COLO668 (cell line): Measurements from ENCODE around the gene SLC25A13.

Source experiments
- DNase-seq: peaks from one replicate; lab custom pipeline; 2025; ENCODE audit not compliant: unreplicated experiment; lab: John Stamatoyannopoulos, UW

Gene SLC25A13

DNA sequence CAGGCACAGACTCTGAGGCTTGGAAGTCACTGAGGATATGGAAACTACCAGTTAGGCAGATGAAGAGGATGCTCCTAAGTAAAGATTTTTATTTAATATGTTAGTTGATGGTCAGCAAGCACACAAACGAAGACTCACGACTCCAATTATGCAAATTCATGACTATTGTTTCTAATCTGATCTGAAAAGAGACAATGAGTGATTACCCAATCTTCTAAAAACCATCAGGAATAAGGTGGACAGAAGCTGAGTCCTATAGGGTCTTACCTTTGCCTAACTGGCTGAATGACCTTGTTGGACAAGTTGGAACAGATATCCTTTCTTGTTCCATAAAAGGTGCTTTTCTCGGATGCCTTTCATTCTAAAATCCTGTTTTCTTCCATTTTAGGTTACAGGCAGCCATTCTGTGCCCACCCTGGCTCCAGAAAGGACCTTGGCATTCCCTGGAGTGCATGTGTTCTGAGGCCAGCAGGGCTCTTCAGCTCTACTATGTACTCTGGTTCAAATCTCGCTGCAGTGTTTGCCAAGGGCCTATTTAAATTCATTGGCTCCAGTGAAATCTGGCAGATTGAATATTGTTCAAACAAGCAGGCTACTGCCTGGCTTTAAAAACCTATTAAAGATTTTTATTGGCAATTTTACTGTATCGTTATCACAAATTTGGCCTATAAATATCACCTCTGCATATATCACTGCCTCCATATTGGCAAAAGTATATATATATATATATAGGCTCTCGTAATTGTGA is 77.5 kb downstream of the SLC25A13 start:
- no peak for DNase-seq

DNA sequence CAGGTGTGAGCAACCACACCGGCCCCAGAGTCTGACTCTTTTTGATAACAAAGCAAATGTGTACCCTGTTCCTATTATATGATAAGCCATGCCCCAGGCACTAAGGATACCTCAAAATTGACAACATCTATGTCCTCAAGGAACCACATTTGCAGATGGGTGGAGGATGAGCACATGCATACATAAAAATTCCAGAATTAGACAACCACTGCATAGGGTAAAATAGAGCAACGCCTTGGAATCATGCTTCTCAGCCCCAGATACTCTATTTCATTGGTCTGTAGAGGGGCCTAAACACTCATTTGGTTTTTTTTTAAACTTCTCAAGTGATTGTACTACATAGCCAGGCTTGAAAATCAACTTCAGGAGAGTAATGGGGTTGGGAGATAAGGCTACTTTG is 78.7 kb downstream of the SLC25A13 start:
- no peak for DNase-seq

DNA sequence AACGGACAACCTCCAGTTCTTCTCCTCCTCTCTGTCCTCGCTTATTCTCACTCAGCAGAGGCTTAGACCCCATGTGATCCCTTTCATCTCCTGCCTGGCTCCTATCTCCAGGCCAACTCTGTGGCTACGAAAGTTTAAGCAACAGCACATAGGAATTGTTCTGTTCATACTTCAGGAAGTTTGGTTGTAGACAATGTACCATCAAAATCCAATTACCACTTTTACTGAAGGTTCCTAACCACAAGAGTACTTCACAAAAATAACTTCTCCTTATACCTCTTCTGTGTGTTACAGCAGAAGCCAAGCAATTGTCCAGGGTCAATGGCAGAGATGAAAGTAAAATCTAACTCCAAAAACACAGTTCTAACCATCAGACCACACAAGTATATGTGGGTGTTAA is 80.0 kb downstream of the SLC25A13 start:
- DNase-seq: no peak

DNA sequence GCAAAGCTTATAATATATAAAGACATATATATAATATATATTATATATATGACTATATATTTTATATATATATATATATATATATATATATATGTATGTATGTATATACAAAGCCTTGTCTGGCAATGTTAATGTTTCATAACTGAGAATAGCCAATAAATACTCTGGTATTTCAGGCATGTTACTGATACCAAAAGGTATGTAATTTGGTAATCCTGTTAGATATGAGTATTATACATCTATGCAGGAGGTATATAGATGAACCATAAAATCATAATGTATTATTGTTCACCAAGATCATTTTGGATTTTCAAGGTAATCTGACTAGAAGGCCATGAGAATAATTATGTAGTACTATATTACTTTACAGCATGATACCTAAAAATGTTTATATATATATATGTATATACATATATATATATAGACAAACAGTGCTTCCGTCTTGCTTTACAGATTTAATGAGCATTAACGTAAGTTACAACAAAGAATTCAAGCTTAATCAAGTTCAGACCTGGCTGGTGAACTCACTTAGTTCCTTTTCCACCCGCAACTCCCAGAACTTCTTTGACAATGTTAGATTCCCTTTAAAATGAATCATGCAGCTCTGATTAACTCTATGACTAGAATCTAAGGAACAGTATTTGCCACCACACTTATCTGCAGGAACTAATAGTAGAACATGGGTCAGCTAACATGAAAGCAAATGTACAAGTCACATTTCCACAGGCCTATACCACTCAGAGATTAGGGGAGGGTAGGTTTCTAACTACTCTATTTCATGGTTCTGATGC is 82.7 kb downstream of the SLC25A13 start:
- no peak for DNase-seq

DNA sequence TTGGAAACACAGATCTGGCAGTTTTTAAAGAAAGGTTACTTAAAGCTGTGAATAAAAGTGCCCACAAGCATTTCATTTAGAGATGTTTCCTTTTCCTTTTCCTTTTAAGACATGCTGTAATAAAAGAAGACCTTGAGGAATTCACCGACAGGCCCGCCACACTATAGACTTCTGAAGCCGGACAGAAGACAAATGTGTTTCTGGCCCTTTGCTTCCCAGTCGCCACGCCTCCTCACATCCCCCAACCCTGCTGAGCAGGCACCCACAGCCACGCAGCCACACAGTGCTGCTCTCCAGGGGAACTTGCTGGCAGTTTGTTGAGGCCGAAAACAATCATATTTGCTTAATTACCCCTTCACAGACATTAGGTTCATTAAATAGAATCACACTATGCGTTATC is 83.4 kb downstream of the SLC25A13 start:
- no peak for DNase-seq

DNA sequence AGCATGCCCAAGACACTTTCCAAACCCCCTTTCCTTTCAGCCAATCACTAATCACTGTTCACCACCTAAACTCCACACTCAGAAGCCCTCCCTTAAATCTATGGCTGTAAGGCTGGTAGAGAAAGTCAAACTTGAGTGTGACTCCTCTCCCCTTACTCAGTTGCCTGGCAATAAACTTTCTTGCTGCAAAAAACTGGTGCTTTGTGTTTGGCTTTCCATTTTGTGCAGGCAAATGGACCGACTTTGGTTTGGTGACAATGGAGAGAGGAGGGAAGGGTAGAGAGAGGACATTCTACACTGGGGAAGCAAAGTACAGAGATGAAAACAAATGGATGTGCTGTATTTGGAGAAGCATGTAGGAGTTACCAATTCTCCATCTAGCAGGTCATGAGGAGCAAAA is 84.9 kb downstream of the SLC25A13 start:
- no peak for DNase-seq

DNA sequence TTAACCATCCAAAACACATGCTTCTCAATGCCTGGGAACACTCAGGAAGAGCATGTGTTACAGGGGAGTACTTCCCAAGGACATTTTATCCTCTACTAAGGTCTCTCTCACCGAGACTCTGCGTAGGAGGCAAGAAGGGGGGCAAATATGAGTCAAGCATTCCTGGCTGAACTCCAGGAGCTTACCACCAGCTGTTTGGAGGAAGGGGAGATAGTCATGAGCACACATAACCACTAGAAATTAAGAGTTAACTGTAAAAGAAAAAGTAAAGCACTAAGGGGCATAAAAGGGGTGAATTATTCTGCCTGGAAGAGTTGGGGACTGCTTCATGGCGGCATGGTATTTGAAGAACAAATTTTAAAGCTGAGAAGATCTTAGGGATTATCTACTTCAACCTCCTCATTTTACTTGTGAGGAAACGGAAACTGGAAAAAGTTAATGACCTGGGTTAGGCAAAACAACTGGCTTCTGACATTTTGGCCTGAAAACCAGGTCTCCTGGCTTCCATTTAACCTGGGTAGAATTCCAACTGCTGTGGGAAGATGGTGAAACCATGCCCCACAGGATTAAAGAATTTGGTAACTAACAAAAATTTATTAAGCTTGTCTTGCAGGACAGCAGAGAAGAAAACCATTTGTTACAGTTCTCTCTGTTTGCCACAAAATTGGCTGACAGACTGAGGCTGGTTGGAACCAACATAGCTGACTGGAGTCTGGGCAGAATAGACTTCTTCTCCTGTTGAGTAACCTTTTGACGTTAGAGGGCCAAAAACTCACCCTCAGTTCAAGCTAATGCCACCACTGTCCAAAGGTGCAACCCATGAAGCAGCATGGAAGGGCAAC is 85.5 kb downstream of the SLC25A13 start:
- no peak for DNase-seq

DNA sequence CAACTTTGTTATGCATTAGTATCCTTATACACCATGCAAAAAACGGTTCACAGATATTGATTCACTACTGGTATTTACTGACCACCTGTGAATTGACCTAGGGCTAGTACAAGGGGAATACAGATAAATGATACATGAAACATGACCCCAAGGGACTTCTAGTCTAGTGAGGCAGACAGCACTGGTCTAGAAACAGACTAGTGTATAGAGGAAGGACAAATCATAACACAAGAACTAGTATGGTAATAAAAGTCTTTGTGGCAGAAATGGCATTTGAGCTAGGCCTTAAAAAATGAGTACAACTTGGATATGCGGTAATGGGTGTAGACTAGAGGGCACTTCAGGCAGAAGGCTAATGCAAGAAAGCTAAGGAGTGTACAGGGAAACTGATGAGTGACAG is 86.6 kb downstream of the SLC25A13 start:
- no peak for DNase-seq

DNA sequence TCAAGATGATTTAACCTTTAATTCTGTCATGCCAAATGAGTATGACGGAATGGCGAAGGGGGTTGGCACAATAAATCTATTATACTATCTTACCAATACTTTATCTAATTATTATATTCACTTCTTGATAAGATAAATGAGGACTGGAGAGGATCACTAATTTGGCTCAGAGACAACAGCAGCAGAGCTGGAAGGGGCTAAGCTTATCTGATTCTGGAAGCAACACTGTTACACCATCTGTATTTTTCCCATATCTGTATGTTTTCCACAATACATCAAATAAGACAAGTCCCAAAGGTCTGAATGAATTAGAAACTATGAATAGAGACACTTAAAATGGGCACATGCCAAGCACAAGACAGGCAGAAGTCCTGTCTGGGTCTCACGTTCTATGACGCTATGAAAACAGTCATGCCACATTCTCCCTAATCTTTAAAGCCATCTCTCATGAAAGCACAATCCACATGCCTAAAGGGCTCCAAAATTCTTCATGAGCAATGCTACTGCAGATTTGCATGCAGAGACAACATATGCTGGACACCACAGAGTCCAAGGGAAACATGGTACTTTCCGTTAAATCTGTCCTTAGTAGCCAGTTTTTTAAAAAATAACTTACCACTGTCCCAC is 88.3 kb downstream of the SLC25A13 start:
- no peak for DNase-seq

DNA sequence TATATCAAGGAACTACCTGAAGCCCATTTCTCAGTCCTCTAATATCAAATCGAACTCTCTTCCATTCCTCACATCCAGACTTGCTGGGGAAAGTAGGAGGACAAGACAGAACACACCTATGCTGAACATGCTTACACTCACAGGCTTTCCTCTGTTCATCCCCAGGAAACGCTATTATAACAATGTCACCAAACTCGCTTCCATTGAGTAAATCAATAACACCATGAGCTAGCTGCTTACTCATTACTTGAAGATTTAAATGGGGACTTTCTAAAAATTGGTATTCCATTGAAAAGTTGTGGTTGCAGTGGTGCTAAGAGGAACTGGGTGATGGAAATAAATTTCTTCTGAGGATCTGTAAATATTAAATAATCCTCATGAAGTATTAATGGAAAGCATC is 88.8 kb downstream of the SLC25A13 start:
- no peak for DNase-seq

DNA sequence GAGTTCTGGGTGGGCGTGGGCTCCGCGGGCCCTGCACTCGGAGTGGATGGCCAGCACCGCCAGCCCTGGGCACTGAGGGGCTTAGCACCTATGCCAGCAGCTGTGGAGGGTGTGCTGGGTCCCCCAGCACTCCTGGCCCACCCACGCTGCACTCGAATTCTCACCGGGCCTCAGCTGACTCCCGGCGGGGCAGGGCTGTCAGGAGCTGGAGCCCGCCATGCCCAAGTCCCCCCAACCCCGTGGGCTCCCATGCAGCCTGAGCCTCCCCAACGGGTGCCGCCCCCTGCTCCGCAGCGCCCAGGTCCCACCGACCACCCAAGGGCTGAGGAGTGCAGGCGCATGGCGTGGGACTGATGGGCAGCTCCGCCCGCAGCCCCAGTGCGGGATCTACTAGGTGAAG is 93.1 kb downstream of the SLC25A13 start:
- DNase-seq: no peak

DNA sequence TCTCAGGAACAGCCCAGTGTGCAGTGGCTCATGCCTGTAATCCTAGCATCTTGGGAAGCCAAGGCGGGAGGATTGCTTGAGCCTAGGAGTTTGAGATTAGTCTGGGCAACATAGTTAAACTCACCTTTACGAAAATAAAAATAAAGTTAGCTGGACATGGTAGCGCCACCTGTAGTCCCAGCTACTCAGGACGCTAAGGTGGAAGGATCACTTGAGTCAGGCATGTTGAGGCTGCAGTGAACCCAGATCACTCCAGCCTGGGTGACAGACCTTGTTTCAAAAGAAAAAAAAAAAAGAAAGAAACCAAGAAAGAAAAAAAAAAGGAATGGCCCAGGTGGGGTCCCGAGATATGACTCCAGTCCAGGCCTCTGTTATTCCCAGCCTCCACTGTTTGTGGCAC is 96.6 kb downstream of the SLC25A13 start:
- DNase-seq: no peak

DNA sequence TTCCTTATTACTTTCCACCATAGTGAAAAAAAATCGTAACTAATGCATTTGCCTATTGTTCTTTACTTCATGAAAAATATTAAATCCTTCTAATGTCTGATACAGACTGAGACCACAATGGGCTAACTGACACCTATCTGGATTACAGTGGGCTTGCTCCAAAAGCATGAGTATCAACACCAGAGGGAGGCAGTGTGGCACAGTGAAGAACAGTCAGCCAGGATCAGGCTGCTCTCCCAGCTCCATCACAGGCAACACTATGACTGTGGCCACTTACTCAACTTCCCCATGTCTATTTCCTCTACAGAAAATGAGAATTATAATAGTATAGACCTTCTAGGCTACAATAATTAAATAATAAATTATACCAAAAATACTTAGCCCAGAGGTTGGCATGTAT is 97.2 kb downstream of the SLC25A13 start:
- DNase-seq: no peak

DNA sequence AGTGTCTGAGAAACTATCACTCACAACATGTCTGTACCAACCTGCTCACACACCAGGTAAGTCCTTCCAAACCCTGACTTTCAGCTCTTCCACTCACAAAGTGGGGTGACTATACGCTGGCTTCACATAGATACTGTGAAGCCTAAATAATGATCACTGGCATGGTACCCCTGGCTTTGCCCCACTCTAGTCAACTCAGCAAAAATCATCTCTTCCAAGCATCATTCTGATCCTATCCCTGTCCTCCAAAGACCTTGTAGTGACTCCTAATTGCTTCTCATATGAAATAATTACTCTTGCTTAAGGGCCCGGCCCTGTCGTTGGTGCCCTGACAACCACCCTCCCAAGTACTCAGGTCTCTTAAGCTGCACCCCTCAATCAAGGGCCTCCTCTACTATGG is 97.8 kb downstream of the SLC25A13 start:
- no peak for DNase-seq

DNA sequence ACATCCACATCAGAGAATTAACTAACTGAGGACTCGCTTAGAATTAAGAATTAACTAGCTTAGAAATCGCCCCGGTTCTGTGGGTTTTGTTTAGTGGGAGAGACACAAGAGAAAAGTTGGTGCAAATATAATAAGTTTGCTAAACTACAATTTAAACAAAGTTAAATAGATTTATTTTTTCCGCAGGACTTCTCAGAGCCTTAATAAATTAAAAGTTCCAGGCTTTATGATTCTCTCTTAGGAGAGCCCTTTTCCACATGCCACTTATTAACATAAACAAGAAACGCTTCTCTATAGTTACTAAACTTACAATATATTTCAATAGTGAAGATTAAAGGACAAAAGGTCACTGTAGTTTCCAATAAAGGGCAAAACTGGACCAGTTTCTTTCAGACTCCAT is 100.0 kb downstream of the SLC25A13 start:
- no peak for DNase-seq

DNA sequence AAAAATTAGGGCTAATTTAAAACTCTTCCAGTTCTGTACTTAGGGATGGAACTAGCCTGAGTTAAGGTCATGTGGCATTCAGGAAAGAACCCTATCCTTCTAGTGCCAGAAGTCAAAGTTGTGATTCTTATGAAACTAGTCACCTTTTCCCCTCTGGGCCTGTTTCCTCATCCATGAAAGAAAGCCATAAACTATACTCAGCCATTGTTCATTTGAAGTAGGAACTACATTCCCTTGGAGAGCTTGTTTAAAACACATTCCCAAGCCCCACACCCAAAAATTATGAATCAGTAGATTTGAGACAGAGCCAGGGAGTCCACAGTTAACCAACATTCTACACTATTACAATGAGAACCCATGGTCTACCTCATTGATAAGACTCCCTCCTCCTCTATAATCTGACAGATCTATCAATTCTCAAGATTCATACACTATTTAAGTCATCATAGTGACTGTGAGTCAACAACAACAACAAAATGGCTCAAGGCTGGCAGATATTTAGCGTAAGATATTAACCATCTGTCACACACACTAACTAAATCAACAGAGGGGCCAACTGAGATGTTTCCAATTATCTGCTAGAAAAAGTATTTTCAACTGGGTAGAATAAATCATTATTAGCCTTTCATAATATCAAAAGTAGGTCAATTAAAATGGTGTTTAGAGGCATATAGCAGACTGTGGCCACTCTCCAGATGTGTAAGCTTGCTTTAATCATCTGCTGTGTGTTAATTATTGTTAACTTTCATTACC is 102.3 kb downstream of the SLC25A13 start:
- no peak for DNase-seq

DNA sequence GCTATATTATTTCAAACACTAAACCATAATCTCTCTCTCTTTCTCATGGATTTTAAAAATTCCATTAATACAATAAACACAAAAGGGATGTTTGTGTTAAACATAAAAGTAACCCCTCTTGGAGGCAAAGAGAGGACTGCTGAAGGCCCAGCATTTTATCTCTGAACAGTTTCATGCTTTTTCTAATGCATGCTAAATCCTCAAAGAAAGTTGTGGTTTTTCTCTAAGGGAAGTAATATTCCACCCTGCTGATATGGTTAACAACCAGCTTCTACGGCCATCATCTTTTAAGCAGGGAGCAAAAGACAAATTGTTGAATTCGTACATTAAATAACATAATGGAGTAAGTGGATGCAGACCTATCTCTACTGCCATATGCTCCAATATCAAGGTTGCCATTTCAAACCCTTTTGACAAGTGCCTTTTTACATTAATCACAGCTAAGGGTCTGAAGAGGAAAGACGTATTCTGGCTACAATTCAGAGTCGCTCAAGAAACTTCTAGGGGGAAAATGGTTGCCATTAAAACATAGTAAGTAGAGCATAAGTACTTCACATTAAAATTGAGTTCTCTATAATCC is 103.1 kb downstream of the SLC25A13 start:
- no peak for DNase-seq

DNA sequence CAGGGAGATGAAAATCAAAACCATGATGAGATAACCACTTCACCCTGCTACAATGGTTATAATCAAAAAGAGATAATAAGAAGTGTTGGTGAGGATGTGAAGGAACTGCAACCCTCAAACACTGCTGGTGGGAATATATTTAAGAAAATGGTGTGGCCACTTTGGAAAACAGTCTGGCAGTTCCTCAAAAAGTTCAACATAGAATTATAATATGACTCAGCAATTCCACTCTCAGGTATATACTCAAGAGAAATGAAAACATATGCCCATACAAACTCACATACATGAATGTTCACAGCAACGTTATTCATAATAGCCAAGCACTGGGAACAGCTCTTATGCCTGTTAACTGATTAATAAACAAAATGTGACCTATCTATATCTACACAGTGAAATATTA is 104.8 kb downstream of the SLC25A13 start:
- no peak for DNase-seq

DNA sequence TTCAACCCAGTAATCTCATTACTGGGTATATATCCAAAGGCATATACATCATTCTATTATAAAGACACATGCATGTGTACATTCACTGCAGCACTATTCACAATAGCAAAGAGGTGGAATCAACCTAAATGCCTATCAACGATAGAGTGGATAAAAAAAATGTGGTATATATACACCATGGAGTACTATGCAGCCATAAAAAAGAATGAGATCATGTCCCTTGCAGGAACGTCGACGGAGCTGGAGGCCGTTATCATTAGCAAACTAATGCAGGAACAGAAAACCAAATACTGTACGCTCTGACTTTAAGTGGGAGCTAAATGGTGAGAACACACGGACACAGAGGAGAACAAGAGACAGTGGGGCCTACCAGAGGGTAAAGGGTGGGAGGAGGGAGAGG is 105.5 kb downstream of the SLC25A13 start:
- no peak for DNase-seq

DNA sequence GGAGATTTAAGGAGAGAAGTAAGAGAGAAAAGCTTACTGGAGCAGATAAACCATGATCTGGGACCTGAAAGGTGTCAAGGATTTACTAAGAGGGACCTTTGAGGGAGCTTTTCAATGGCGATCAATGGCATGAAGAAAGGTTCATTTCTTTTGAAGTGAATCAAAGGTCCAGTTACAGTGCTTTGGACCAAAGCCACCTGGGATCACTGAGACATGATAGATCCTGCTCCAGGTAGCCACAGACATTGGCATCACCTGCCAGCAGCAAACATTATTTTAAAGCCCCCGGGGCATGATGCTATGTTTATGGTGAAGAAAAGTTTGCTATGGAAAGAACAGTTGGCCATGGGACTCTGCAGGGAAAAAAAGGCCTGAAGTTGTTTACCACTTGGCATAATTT is 109.4 kb downstream of the SLC25A13 start:
- no peak for DNase-seq
